ENCODE results near the gene SMC3.
"Not testable (repeated sequence)": the region's sequence is repeated elsewhere in the genome, so short reads cannot be mapped to it uniquely, and the experiment has no call there.

Gene SMC3

GRCh38 chr10:110625951-110626855 is 58.7 kb downstream of the SMC3 start:
- no peak for DNase-seq (ENCODE audit: low read depth)

GRCh38 chr10:110628161-110628560 is 60.7 kb downstream of the SMC3 start:
- DNase-seq (ENCODE audit: low read depth) = no peak

- no peak for DNase-seq (ENCODE audit: low read depth)
These were observed 62.2 kb downstream of the SMC3 start for GRCh38 chr10:110629680-110630191.

- DNase-seq (ENCODE audit: low read depth) = no peak
These were observed 64.4 kb downstream of the SMC3 start for GRCh38 chr10:110631934-110632333.

GRCh38 chr10:110632591-110633215 is 65.2 kb downstream of the SMC3 start:
- no peak for DNase-seq (ENCODE audit: low read depth)

- no peak for DNase-seq (ENCODE audit: low read depth)
These were observed 67.2 kb downstream of the SMC3 start for GRCh38 chr10:110634527-110635209.

GRCh38 chr10:110636572-110636931 is 69.1 kb downstream of the SMC3 start:
- DNase-seq (ENCODE audit: low read depth) = no peak

- no peak for DNase-seq (ENCODE audit: low read depth)
These were observed 69.5 kb downstream of the SMC3 start for GRCh38 chr10:110636932-110637557.

- no peak for DNase-seq (ENCODE audit: low read depth)
These were observed 70.1 kb downstream of the SMC3 start for GRCh38 chr10:110637558-110638053.

GRCh38 chr10:110638319-110638718 is 70.8 kb downstream of the SMC3 start:
- no peak for DNase-seq (ENCODE audit: low read depth)

- DNase-seq (ENCODE audit: low read depth) = not testable (repeated sequence)
These were observed 71.6 kb downstream of the SMC3 start for GRCh38 chr10:110639046-110639445.

GRCh38 chr10:110639858-110640257 is 72.4 kb downstream of the SMC3 start:
- not testable (repeated sequence) for DNase-seq (ENCODE audit: low read depth)

- no peak for DNase-seq (ENCODE audit: low read depth)
These were observed 73.8 kb downstream of the SMC3 start for GRCh38 chr10:110641256-110641655.

GRCh38 chr10:110642204-110643034 is 74.9 kb downstream of the SMC3 start:
- no peak for DNase-seq (ENCODE audit: low read depth)

GRCh38 chr10:110643035-110643652 is 75.6 kb downstream of the SMC3 start:
- DNase-seq (ENCODE audit: low read depth) = no peak

GRCh38 chr10:110643653-110644597 is 76.4 kb downstream of the SMC3 start, which contains the start of gene RBM20:
RBM20 (plus strand) TSS chr10:110644336; CDS start chr10:110644455, 119 bp downstream.
- DNase-seq (ENCODE audit: low read depth) = no peak

GRCh38 chr10:110644598-110645462 is 77.3 kb downstream of the SMC3 start:
- no peak for DNase-seq (ENCODE audit: low read depth)

- no peak for DNase-seq (ENCODE audit: low read depth)
These were observed 79.1 kb downstream of the SMC3 start for GRCh38 chr10:110646417-110647135.

Measured in activated T-helper 1 cell treated with Interleukin-2 at 50 U/mL for 16 hours (primary cell).